GM18505 (cell line): ENCODE results near the gene CRYBG3.
A peak's percentile ranks its signal among the peaks of the same experiment; 100 is the strongest.

ENCODE experiments used
- ATAC-seq: cut with Tn5 transposase; IDR thresholded peaks from one replicate; pipeline ENCODE4 v1.9.1; 2021; ENCODE audit not compliant: unreplicated experiment
- POLR2A ChIP-seq: IDR thresholded peaks from 4 replicates; pipeline ENCODE4 v1.6.1; 2011; ENCODE audit warnings: borderline replicate concordance; ENCODE audit not compliant: insufficient read depth, insufficient read length; ENCODE audit errors: extremely low read depth

The CRYBG3 gene

GRCh38 chr3:97969541-97969940 lies 147.7 kb downstream of the CRYBG3 start:
- TF ChIP-seq POLR2A: no peak
- ATAC-seq: no peak

GRCh38 chr3:97970156-97970555 lies 148.3 kb downstream of the CRYBG3 start:
- no peak for ATAC-seq

GRCh38 chr3:97970956-97971620 lies 149.3 kb downstream of the CRYBG3 start:
- TF ChIP-seq POLR2A: no peak
- no peak for ATAC-seq

More at GRCh38 chr3:97970156-97970555, 148.3 kb downstream of the CRYBG3 start:
- TF ChIP-seq POLR2A: no peak

GRCh38 chr3:97971679-97972567 lies 150.1 kb downstream of the CRYBG3 start, which contains the start of gene RIOX2:
RIOX2 (minus strand) TSS chr3:97972431; CDS start chr3:97967593, 4,838 bp downstream.
- peak; percentile 74 for TF ChIP-seq POLR2A
- ATAC-seq: peak; percentile 90

- ATAC-seq: no peak
Measured at GRCh38 chr3:97972976-97973375, 151.2 kb downstream of the CRYBG3 start.

GRCh38 chr3:97974996-97975395 lies 153.2 kb downstream of the CRYBG3 start:
- no peak for TF ChIP-seq POLR2A
- no peak for ATAC-seq

More at GRCh38 chr3:97972976-97973375, 151.2 kb downstream of the CRYBG3 start:
- TF ChIP-seq POLR2A: no peak

GRCh38 chr3:97975466-97975865 lies 153.7 kb downstream of the CRYBG3 start:
- no peak for ATAC-seq
- no peak for TF ChIP-seq POLR2A

GRCh38 chr3:97979610-97980009 lies 157.8 kb downstream of the CRYBG3 start:
- TF ChIP-seq POLR2A: no peak
- ATAC-seq: no peak

GRCh38 chr3:97981886-97982285 lies 160.1 kb downstream of the CRYBG3 start:
- no peak for TF ChIP-seq POLR2A
- ATAC-seq: peak; percentile 52

- TF ChIP-seq POLR2A: no peak
- no peak for ATAC-seq
Measured at GRCh38 chr3:97983933-97984491, 162.2 kb downstream of the CRYBG3 start.

GRCh38 chr3:97987306-97987705 lies 165.5 kb downstream of the CRYBG3 start:
- ATAC-seq: no peak
- no peak for TF ChIP-seq POLR2A

- ATAC-seq: no peak
- no peak for TF ChIP-seq POLR2A
Measured at GRCh38 chr3:97988784-97989568, 167.2 kb downstream of the CRYBG3 start.
